ENCODE measurements around the gene HMG20A.

DNA sequence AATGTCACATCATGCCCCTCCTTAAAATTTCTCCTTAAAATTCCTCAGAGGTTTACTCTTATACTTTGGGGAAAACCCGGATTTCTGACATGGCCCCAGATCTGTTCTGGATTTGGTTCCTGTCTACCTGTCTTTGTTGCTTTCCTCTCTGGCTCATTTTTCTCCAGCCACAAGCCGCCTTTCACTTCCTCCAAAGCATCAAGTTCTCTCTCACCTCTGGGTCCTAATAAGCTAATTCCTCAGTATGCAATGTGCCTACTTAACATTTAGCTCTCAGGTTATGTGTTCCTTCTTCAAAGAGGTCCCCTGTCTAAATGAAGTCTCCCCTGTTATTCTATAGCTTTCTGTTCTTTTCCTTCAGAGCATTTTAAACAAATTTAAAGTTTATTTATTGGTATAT, 16.1 kb downstream of the HMG20A start:
- TF ChIP-seq, protein P1, sequence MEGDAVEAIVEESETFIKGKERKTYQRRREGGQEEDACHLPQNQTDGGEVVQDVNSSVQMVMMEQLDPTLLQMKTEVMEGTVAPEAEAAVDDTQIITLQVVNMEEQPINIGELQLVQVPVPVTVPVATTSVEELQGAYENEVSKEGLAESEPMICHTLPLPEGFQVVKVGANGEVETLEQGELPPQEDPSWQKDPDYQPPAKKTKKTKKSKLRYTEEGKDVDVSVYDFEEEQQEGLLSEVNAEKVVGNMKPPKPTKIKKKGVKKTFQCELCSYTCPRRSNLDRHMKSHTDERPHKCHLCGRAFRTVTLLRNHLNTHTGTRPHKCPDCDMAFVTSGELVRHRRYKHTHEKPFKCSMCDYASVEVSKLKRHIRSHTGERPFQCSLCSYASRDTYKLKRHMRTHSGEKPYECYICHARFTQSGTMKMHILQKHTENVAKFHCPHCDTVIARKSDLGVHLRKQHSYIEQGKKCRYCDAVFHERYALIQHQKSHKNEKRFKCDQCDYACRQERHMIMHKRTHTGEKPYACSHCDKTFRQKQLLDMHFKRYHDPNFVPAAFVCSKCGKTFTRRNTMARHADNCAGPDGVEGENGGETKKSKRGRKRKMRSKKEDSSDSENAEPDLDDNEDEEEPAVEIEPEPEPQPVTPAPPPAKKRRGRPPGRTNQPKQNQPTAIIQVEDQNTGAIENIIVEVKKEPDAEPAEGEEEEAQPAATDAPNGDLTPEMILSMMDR (IDR thresholded peaks at IDR 0.05), result no peak
- no peak for TF ChIP-seq POLR2AphosphoS5 (IDR thresholded peaks at IDR 0.05; ENCODE audit: low read depth, low read length)
- TF ChIP-seq, protein P2, sequence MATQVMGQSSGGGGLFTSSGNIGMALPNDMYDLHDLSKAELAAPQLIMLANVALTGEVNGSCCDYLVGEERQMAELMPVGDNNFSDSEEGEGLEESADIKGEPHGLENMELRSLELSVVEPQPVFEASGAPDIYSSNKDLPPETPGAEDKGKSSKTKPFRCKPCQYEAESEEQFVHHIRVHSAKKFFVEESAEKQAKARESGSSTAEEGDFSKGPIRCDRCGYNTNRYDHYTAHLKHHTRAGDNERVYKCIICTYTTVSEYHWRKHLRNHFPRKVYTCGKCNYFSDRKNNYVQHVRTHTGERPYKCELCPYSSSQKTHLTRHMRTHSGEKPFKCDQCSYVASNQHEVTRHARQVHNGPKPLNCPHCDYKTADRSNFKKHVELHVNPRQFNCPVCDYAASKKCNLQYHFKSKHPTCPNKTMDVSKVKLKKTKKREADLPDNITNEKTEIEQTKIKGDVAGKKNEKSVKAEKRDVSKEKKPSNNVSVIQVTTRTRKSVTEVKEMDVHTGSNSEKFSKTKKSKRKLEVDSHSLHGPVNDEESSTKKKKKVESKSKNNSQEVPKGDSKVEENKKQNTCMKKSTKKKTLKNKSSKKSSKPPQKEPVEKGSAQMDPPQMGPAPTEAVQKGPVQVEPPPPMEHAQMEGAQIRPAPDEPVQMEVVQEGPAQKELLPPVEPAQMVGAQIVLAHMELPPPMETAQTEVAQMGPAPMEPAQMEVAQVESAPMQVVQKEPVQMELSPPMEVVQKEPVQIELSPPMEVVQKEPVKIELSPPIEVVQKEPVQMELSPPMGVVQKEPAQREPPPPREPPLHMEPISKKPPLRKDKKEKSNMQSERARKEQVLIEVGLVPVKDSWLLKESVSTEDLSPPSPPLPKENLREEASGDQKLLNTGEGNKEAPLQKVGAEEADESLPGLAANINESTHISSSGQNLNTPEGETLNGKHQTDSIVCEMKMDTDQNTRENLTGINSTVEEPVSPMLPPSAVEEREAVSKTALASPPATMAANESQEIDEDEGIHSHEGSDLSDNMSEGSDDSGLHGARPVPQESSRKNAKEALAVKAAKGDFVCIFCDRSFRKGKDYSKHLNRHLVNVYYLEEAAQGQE (IDR thresholded peaks at IDR 0.05; ENCODE audit: insufficient read depth in 1 of 2, low read depth in 2 of 2, low read length in 1 of 2), result no peak

All from Panc1 (cell line).